MM.1S (cell line): ENCODE results near the gene PLOD1.

Experiments
- EZH2 ChIP-seq: fragments of 300-600 bp; sonication (generic); optimal IDR thresholded peaks from 2 replicates; pipeline ENCODE3; 2017; ENCODE audit warnings: low read depth, mild to moderate bottlenecking, antibody characterized with exemption, low read length, mixed read lengths
- EZH2phosphoT487 ChIP-seq: fragments of 300-600 bp; sonication (generic); IDR thresholded peaks from 2 replicates; pipeline ENCODE4 v1.6.1; 2018; ENCODE audit warnings: antibody characterized with exemption, low read length
- TF ChIP-seq, protein P1 (sequence below): fragments of 300-600 bp; sonication (generic); IDR thresholded peaks from 2 replicates; pipeline ENCODE4 v1.5.1; 2016; ENCODE audit warnings: antibody characterized with exemption, low read length, mixed read lengths

DNA sequence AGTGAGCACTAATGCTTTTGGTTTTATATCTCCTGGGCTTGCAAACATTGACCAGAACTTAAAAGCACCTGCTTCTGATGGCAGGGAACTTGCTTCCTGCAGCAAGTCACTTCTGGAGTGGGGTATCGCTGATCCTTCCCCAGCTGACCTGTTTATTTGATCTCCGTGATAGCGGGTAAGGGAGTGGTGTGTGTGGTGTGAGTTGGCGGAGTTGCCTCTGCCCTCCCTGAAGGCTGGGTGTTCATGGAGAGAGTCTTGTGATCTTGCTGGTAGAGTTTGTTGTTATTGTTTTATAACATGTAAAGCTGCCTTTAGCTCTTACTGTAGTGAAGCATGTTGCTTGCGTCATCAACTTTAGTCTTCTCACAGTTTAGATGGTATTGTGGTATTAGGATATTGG lies 49.6 kb downstream of the PLOD1 start:
- TF ChIP-seq, protein P1, sequence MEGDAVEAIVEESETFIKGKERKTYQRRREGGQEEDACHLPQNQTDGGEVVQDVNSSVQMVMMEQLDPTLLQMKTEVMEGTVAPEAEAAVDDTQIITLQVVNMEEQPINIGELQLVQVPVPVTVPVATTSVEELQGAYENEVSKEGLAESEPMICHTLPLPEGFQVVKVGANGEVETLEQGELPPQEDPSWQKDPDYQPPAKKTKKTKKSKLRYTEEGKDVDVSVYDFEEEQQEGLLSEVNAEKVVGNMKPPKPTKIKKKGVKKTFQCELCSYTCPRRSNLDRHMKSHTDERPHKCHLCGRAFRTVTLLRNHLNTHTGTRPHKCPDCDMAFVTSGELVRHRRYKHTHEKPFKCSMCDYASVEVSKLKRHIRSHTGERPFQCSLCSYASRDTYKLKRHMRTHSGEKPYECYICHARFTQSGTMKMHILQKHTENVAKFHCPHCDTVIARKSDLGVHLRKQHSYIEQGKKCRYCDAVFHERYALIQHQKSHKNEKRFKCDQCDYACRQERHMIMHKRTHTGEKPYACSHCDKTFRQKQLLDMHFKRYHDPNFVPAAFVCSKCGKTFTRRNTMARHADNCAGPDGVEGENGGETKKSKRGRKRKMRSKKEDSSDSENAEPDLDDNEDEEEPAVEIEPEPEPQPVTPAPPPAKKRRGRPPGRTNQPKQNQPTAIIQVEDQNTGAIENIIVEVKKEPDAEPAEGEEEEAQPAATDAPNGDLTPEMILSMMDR: no peak
- TF ChIP-seq EZH2phosphoT487: no peak
- TF ChIP-seq EZH2: no peak
